ENCODE data around the gene ALK. TPM values are rescaled to one million over a fixed set of nuclear protein-coding genes. Genes with fewer than 3 reads are reported as not detected.

Gene ALK
- total RNA-seq, 4 donors from 2014 or later: 0.88 to 1.3 (median 1.3) TPM; not detected in 1

DNA sequence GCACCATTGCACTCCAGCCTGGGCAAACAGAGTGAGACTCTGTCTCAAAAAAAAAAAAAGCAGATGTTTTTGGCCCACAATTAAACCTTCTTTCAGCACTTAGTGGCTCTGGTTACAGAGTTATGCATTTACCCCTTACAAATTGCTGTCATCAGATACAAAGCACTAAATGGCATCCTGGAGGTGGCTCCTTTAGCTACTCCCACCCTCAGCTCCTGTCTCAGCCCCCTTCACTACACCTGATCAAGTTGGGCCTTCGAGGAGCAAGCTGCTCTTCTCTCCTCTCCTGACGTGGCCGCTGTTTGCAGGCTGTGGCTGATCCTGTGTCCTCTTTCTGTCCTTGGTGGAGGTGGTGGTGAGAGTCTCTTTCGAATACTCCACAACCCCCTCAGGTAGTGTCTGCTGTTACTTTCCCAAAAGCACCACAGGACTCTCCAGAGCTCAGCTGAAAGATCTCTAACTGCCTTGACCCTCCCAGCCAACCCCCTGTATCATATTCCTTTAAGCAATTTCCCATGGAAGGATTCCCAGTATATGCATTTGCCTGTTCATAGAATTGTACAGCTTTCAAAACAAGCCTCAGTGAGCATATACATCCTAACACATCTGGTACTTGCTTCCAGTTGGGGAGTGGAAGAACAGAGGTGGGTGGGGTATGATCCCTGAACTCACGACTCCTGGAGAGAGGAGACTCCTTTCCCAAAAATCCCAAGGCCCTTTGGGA is 520.3 kb downstream of the ALK start:
- Histone ChIP-seq H3K4me1 (no peaks in the 10 kb centered on the region), H3K36me3 (no peaks in the 10 kb centered on the region), H3K27me3 (no peaks in the 10 kb centered on the region), H3K27ac (no peak overlapping the region), H3K9me3 (no peaks in the 10 kb centered on the region), H3K4me3 (no peak overlapping the region)
- TF ChIP-seq CTCF (IDR thresholded peaks at IDR 0.05): no peak
- TF ChIP-seq POLR2A (IDR thresholded peaks at IDR 0.05): no peak
- DNase-seq: no peak

DNA sequence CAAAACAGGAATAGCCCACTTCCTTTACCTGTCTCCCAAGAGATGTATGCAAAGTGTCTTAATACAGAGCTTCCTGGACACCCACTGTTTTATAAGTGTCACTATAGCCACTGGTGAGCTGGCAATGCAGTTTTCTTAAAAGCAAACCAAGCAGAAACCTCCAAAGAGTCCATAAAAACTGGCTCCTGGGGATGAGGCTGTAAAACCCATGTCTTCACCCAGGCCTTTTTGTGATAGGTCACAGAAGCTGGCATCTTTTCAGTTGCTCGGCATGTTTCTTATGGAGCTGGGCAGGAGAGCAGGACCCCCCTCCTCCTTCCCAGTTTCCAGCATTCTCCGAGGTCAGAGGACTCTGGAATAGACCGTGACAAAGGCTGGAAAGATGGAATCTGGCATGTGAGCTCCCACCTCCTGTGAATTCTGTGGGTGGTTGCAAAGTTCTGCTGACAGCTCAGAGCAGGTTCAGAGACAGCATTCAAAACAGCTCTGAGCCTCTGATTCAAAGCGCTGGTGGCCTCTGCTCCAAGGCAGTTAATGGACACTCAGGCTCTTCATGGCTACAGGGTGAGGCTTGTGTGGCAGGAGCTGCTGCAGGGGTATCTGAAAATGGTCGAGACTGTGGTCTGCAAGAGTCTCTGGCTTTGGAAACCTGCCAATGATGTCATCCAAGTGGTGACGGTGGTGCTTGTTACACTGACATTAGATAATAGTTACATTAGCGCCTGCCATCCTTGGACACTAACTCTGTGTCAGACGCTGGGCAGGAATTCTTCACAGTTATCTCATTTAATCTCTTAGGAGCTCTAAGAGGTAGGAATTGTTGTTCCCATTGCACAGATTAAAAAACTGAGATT is 522.8 kb downstream of the ALK start:
- Histone ChIP-seq H3K4me3 (no peak overlapping the region), H3K27ac (no peak overlapping the region), H3K4me1 (no peaks in the 10 kb centered on the region), H3K9me3 (no peaks in the 10 kb centered on the region), H3K27me3 (no peaks in the 10 kb centered on the region), H3K36me3 (no peaks in the 10 kb centered on the region)
- no peak for DNase-seq
- TF ChIP-seq CTCF (IDR thresholded peaks at IDR 0.05) (no peak), POLR2A (IDR thresholded peaks at IDR 0.05) (no peak)

DNA sequence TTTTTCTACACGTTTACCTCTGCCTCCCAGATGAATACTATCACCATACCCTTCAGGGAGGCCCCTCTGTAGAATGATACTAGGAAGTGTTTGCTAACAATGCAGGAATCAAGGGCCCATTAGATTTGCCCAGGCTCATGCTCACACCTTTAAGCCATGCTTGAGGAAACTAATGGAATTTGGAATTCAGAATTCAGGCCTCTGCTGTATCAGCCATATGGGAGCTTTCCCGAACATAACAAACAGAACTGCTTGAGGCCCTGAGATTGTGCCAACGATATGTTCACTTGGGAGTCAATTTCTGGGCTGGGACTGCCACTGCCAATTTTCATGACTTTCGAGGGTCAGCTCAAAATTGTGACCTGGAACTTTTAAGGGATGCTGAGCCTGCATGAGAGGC is 523.7 kb downstream of the ALK start:
- no peak overlapping the region for H3K27ac ChIP-seq
- no peak for DNase-seq
- H3K9me3 ChIP-seq: no peaks in the 10 kb centered on the region

GRCh38 chr2:29397039-29397438 is 524.3 kb downstream of the ALK start:
- H3K27me3 ChIP-seq: no peaks in the 10 kb centered on the region
- H3K4me3 ChIP-seq: no peak overlapping the region
- TF ChIP-seq CTCF (IDR thresholded peaks at IDR 0.05) (no peak), POLR2A (IDR thresholded peaks at IDR 0.05) (no peak)
- H3K9me3 ChIP-seq: no peaks in the 10 kb centered on the region
- H3K4me1 ChIP-seq: no peaks in the 10 kb centered on the region
- H3K27ac ChIP-seq: no peak overlapping the region
- H3K36me3 ChIP-seq: no peaks in the 10 kb centered on the region
- DNase-seq: no peak

More for the DNA sequence above, 523.7 kb downstream of the ALK start:
- no peaks in the 10 kb centered on the region for H3K4me1 ChIP-seq
- no peaks in the 10 kb centered on the region for H3K36me3 ChIP-seq
- TF ChIP-seq CTCF (IDR thresholded peaks at IDR 0.05): no peak
- TF ChIP-seq POLR2A (IDR thresholded peaks at IDR 0.05): no peak
- H3K4me3 ChIP-seq: no peak overlapping the region
- H3K27me3 ChIP-seq: no peaks in the 10 kb centered on the region

GRCh38 chr2:29394981-29395350 is 526.4 kb downstream of the ALK start:
- Histone ChIP-seq H3K27me3 (no peaks in the 10 kb centered on the region), H3K27ac (no peak overlapping the region), H3K4me3 (no peak overlapping the region), H3K4me1 (no peaks in the 10 kb centered on the region), H3K36me3 (no peaks in the 10 kb centered on the region), H3K9me3 (no peaks in the 10 kb centered on the region)
- no peak for DNase-seq
- TF ChIP-seq CTCF (IDR thresholded peaks at IDR 0.05): no peak
- TF ChIP-seq POLR2A (IDR thresholded peaks at IDR 0.05): no peak

Data from Peyer's patch (tissue), 4 donors.